Upper lobe of left lung (tissue), 6 donors: ENCODE data around the gene TMEM236. TPM values are rescaled to one million over a fixed set of nuclear protein-coding genes. Genes with fewer than 3 reads are reported as not detected.
"Not testable (repeated sequence)": the region's sequence is repeated elsewhere in the genome, so short reads cannot be mapped to it uniquely, and the experiment has no call there.

ENCODE experiments used
- ATAC-seq, 2 donors: fragments of 200-7000 bp; cut with Tn5 transposase; one replicate each; pipeline ENCODE4 v1.9.1; 2022; ENCODE audit warnings: mild to moderate bottlenecking in 2 of 2, moderate library complexity in 2 of 2; ENCODE audit not compliant: low FRiP score in 2 of 2
- DNase-seq, 2 donors: peaks; one replicate each; pipeline ENCODE4 v3.0.0-alpha.2; 2019 to 2020
- H3K27ac ChIP-seq, 4 donors: fragments of 200-600 bp; sonication (generic); one replicate each; pipeline ENCODE4 v1.5.1; 2016 to 2019
- H3K27me3 ChIP-seq, 4 donors: fragments of 200-600 bp; sonication (generic); one replicate each; pipeline ENCODE4 v1.5.1; 2017 to 2019
- H3K36me3 ChIP-seq, 4 donors: fragments of 200-600 bp; sonication (generic); one replicate each; pipeline ENCODE4 v1.5.1; 2016 to 2019
- H3K4me1 ChIP-seq, 4 donors: fragments of 200-600 bp; sonication (generic); one replicate each; pipeline ENCODE4 v1.5.1; 2018 to 2019
- H3K4me3 ChIP-seq, 4 donors: fragments of 200-600 bp; sonication (generic); one replicate each; pipeline ENCODE4 v1.5.1; 2017 to 2019; ENCODE audit warnings: mild to moderate bottlenecking in 2 of 4, moderate library complexity in 1 of 4
- H3K9me3 ChIP-seq, 4 donors: fragments of 200-600 bp; sonication (generic); one replicate each; pipeline ENCODE4 v1.5.1; 2018 to 2019
- CTCF ChIP-seq, 6 experiments: fragments of 450-650 bp in 4 of 6; fragments of 200-600 bp in 2 of 6; sonication (generic) in 2 of 6; IDR thresholded peaks; one replicate each; pipeline ENCODE4 v1.5.1; 2016 to 2019; ENCODE audit warnings: antibody characterized with exemption in 6 of 6
- EP300 ChIP-seq, 4 donors: sonication (generic); formaldehyde crosslinking; IDR thresholded peaks; one replicate each; pipeline ENCODE4 v1.5.1; 2017; ENCODE audit warnings: antibody characterized with exemption in 4 of 4, control low read depth in 2 of 4
- POLR2A ChIP-seq, 4 donors: fragments of 450-650 bp; IDR thresholded peaks; one replicate each; pipeline ENCODE4 v1.5.1; 2016 to 2017; ENCODE audit warnings: antibody characterized with exemption in 4 of 4, mild to moderate bottlenecking in 2 of 4
- POLR2AphosphoS5 ChIP-seq, 2 donors: sonication (generic); formaldehyde crosslinking; IDR thresholded peaks; one replicate each; pipeline ENCODE4 v1.5.1; 2017; ENCODE audit warnings: antibody characterized with exemption in 2 of 2
- WGBS, 2 donors: methylation state at CpG; one replicate each; pipeline ENCODE4 v1.1.5; 2017 to 2018; 5-methylcytosine and 5-hydroxymethylcytosine counted together
- total RNA-seq, 6 donors: library from RNA; depleted of rRNA in 4 of 6; stranded (reverse); fragments of >200 nt in 4 of 6; gene quantifications; one replicate each; pipeline versions ENCODE4 v1.1.0 to v1.2.1, GENCODE V29; 2016 to 2021
- donor health status: DM: no; HTN: no; CAD: no; lungs with moderate emphysema.
- donor health status: DM: no; HTN: yes; CAD: no; lungs with severe emphysema.

TMEM236 gene
- total RNA-seq, 6 donors from 2014 or later: 0.55 to 4.6 (median 1.6) TPM

GRCh38 chr10:17712053-17712452 lies 39.9 kb upstream of the TMEM236 start:
- no peak overlapping the region for H3K4me3 ChIP-seq
- 94 to 97% methylated on average over 5 of the region's 5 CpGs for WGBS, 2 donors
- TF ChIP-seq CTCF (IDR thresholded peaks at IDR 0.05) (no peak), POLR2A (IDR thresholded peaks at IDR 0.05) (no peak), EP300 (IDR thresholded peaks at IDR 0.05) (no peak)
- no peaks in the 10 kb centered on the region for H3K9me3 ChIP-seq
- H3K36me3 ChIP-seq: peaks cover 11 to 68% (median 30%) of the 10 kb centered on the region in 4 donors
- no peaks in the 10 kb centered on the region for H3K27me3 ChIP-seq
- no peak for DNase-seq
- H3K27ac ChIP-seq: no peak overlapping the region
- ATAC-seq: no peak
- peaks cover 0 to 9% (median 4%) of the 10 kb centered on the region in 4 donors for H3K4me1 ChIP-seq

GRCh38 chr10:17712717-17713471 lies 39.1 kb upstream of the TMEM236 start:
- Histone ChIP-seq H3K36me3 (peaks cover 11 to 71% (median 28%) of the 10 kb centered on the region in 4 donors), H3K9me3 (no peaks in the 10 kb centered on the region), H3K27me3 (no peaks in the 10 kb centered on the region), H3K4me3 (no peak overlapping the region), H3K4me1 (peaks cover 0 to 9% (median 4%) of the 10 kb centered on the region in 4 donors), H3K27ac (no peak overlapping the region)
- no peak for DNase-seq
- 91 to 92% methylated on average over 18 of the region's 18 CpGs for WGBS, 2 donors
- no peak for ATAC-seq
- TF ChIP-seq POLR2AphosphoS5 (IDR thresholded peaks at IDR 0.05) (no peak), EP300 (IDR thresholded peaks at IDR 0.05) (no peak), POLR2A (IDR thresholded peaks at IDR 0.05) (no peak)

- H3K9me3 ChIP-seq: no peaks in the 10 kb centered on the region
- peak in 1 of 2 donors; percentile 40 for DNase-seq
- no peak overlapping the region for H3K27ac ChIP-seq
- H3K36me3 ChIP-seq: peaks cover 11 to 69% (median 24%) of the 10 kb centered on the region in 4 donors
- WGBS, 2 donors: 96 to 98% methylated on average over 10 of the region's 10 CpGs
- TF ChIP-seq CTCF (IDR thresholded peaks at IDR 0.05) (no peak), POLR2AphosphoS5 (IDR thresholded peaks at IDR 0.05) (no peak), POLR2A (IDR thresholded peaks at IDR 0.05) (no peak), EP300 (IDR thresholded peaks at IDR 0.05) (no peak)
- peaks cover 0 to 9% (median 4%) of the 10 kb centered on the region in 4 donors for H3K4me1 ChIP-seq
- no peak for ATAC-seq
- H3K4me3 ChIP-seq: no peak overlapping the region
- H3K27me3 ChIP-seq: no peaks in the 10 kb centered on the region
These were observed 38.2 kb upstream of the TMEM236 start for GRCh38 chr10:17713758-17714157.

- TF ChIP-seq POLR2A (IDR thresholded peaks at IDR 0.05) (no peak), CTCF (IDR thresholded peaks at IDR 0.05) (no peak), POLR2AphosphoS5 (IDR thresholded peaks at IDR 0.05) (no peak)
- WGBS, 2 donors: 72 to 81% methylated on average over 4 of the region's 4 CpGs
- H3K9me3 ChIP-seq: no peaks in the 10 kb centered on the region
- H3K4me1 ChIP-seq: no peaks in the 10 kb centered on the region
- H3K36me3 ChIP-seq: peaks cover 7 to 55% (median 18%) of the 10 kb centered on the region in 4 donors
- ATAC-seq (no peak), DNase-seq (no peak)
- no peaks in the 10 kb centered on the region for H3K27me3 ChIP-seq
- H3K27ac ChIP-seq: no peak overlapping the region
- H3K4me3 ChIP-seq: no peak overlapping the region
These were observed 35.8 kb upstream of the TMEM236 start for GRCh38 chr10:17716161-17716560.

GRCh38 chr10:17722317-17723014 lies 29.5 kb upstream of the TMEM236 start:
- peak in 1 of 2 donors; percentile 60 for DNase-seq
- H3K27ac ChIP-seq, H3K4me1 ChIP-seq, H3K4me3 ChIP-seq, ATAC-seq, H3K27me3 ChIP-seq, H3K9me3 ChIP-seq: not testable (repeated sequence)
- WGBS, 2 donors: 88 to 94% methylated on average over 18 to 24 of the region's 25 CpGs
- H3K36me3 ChIP-seq: peaks cover 0 to 12% (median 0%) of the 10 kb centered on the region in 4 donors
